GM06990 (cell line): ENCODE data around the gene GNAL.
"Not testable (repeated sequence)": the region's sequence is repeated elsewhere in the genome, so short reads cannot be mapped to it uniquely, and the experiment has no call there.

Experiments used
- DNase-seq: peaks from one replicate; pipeline ENCODE4 v3.0.0-alpha.2; 2011; ENCODE audit not compliant: insufficient read length; ENCODE audit errors: extremely low read depth
- H3K27me3 ChIP-seq: replicated peaks from 2 replicates; pipeline ENCODE4 v1.6.0; 2011; ENCODE audit warnings: low read length; ENCODE audit not compliant: control insufficient read depth, insufficient read depth
- H3K36me3 ChIP-seq: 2 replicates; pipeline ENCODE4 v1.5.1; 2011; ENCODE audit warnings: low read length; ENCODE audit not compliant: control insufficient read depth, insufficient read depth
- H3K4me3 ChIP-seq: replicated peaks from 2 replicates; pipeline ENCODE4 v1.5.1; 2011; ENCODE audit warnings: low read depth, mild to moderate bottlenecking, control low read depth, low read length
- TF ChIP-seq, protein P1 (sequence below): IDR thresholded peaks from 2 replicates; pipeline ENCODE4 v1.5.1; 2011; ENCODE audit warnings: low read length, control low read depth, mild to moderate bottlenecking, inconsistent platforms; ENCODE audit not compliant: insufficient read depth, poor library complexity, severe bottlenecking

The GNAL gene

GRCh38 chr18:11906926-11907874, 218.1 kb downstream of the GNAL start:
- DNase-seq: no peak
- H3K36me3 ChIP-seq: peaks cover 11% of the 10 kb centered on the region
- peak overlapping the region; percentile 80 for H3K4me3 ChIP-seq
- TF ChIP-seq, protein P1, sequence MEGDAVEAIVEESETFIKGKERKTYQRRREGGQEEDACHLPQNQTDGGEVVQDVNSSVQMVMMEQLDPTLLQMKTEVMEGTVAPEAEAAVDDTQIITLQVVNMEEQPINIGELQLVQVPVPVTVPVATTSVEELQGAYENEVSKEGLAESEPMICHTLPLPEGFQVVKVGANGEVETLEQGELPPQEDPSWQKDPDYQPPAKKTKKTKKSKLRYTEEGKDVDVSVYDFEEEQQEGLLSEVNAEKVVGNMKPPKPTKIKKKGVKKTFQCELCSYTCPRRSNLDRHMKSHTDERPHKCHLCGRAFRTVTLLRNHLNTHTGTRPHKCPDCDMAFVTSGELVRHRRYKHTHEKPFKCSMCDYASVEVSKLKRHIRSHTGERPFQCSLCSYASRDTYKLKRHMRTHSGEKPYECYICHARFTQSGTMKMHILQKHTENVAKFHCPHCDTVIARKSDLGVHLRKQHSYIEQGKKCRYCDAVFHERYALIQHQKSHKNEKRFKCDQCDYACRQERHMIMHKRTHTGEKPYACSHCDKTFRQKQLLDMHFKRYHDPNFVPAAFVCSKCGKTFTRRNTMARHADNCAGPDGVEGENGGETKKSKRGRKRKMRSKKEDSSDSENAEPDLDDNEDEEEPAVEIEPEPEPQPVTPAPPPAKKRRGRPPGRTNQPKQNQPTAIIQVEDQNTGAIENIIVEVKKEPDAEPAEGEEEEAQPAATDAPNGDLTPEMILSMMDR: no peak
- no peaks in the 10 kb centered on the region for H3K27me3 ChIP-seq

- Histone ChIP-seq H3K4me3 (peak within 1 kb of the TSS; percentile 80), H3K27me3 (no peaks in the 10 kb centered on the region), H3K36me3 (peaks cover 3% of the 10 kb centered on the region)
- DNase-seq: peak; percentile 95
- TF ChIP-seq, protein P1: no peak
These were observed 219.4 kb downstream of the GNAL start, which contains the start of gene MPPE1 for GRCh38 chr18:11908182-11909060. Gene MPPE1, minus strand, starts transcription at chr18:11908317. Its CDS starts 11,053 bp downstream, at chr18:11897264.

DNA sequence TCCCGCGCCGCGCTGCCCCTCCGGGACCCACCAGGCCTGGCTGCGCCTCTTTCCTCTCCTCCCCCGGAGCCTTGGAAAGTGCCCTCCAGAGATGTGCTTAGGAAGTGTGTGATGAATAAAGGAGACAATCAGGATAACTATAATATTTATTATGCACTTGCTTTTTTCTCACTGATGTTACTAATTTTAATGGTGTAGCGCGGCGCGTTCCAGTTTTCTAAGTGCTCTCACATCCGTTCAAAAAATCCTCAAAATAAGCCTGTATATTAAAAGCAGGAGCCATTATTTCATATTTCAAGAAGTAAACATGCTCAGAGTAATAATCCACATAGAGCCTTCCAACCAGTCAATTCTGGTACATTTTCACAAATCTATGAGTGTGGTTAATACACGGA, 220.0 kb downstream of the GNAL start:
- DNase-seq: no peak
- H3K27me3 ChIP-seq: no peaks in the 10 kb centered on the region
- H3K4me3 ChIP-seq: peak overlapping the region; percentile 80
- TF ChIP-seq, protein P1: no peak
- H3K36me3 ChIP-seq: peaks cover 3% of the 10 kb centered on the region

DNA sequence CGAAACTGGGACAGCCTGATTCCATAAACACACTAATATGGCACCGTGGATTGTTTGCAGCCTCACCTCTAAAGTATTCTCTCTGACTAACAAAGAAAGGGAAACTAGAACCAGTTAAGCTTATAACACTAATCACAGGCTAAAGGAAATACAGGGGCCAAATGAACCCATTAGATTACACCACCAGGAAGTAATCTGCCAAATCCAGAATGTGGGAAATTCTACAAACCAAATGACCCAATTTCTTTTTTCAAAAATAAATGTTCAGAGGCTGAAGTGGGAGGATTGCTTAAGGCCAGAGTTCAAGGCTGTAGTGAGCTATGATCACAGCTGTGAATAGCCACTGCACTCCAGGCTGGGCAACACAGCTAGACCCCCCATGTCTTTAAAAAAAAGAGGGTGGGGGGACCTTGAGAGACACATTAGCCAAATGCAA, 220.5 kb downstream of the GNAL start:
- TF ChIP-seq, protein P1: no peak
- peaks cover 3% of the 10 kb centered on the region for H3K36me3 ChIP-seq
- H3K27me3 ChIP-seq: no peaks in the 10 kb centered on the region
- H3K4me3 ChIP-seq: no peak overlapping the region; the same call in 1 of the 2 replicates
- DNase-seq: no peak

DNA sequence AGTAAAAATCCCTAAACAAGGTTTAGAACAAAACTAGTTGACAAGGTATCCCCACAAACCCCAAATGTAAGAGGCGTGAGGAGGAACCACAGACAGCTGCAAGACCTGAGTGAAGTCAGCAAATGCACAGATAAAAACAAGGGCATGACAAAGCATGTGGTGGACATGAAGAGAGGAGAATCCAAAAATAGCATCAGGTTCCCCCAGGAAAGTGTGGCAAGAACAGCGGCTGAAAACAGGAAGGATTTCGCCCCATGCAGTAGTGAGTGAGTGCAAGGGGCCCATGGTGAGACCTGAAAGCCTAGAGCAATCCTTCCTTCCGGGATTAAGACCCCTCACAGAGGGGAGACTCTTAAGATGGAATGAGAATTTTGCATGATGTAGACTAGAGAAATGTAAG, 227.8 kb downstream of the GNAL start:
- not testable (repeated sequence) for H3K27me3 ChIP-seq, DNase-seq, H3K36me3 ChIP-seq, H3K4me3 ChIP-seq

GRCh38 chr18:11919522-11919921, 230.5 kb downstream of the GNAL start:
- not testable (repeated sequence) for DNase-seq, H3K4me3 ChIP-seq, H3K27me3 ChIP-seq, H3K36me3 ChIP-seq
